Body of pancreas (tissue), 4 donors: ENCODE data around the gene SYT15. TPM values are rescaled to one million over a fixed set of nuclear protein-coding genes. Genes with fewer than 3 reads are reported as not detected.
A peak's percentile ranks its signal among the peaks of the same experiment; 100 is the strongest.
"Not testable (repeated sequence)": the region's sequence is repeated elsewhere in the genome, so short reads cannot be mapped to it uniquely, and the experiment has no call there.

Experiments
- ATAC-seq: fragments of 150-250 bp; one replicate; pipeline ENCODE4 v1.9.1; 2016
- DNase-seq, 4 donors: peaks; one replicate each; pipeline ENCODE4 v3.0.0-alpha.2; 2019
- H3K27ac ChIP-seq, 4 donors: fragments of 200-600 bp; sonication (generic); 1 replicate in 3 of 4; 2 replicates in 1 of 4; pipeline versions ENCODE4 v1.5.1 to v1.6.1; 2016 to 2019; ENCODE audit warnings: mild to moderate bottlenecking in 1 of 4, mixed read lengths in 1 of 4, moderate library complexity in 1 of 4
- H3K27me3 ChIP-seq, 2 donors: fragments of 200-600 bp; sonication (generic); one replicate each; pipeline ENCODE4 v1.6.0; 2016; ENCODE audit warnings: mild to moderate bottlenecking in 1 of 2
- H3K36me3 ChIP-seq, 2 donors: fragments of 200-600 bp; sonication (generic); replicated peaks in 1 of 2; 2 replicates each; pipeline ENCODE4 v1.5.1; 2016; ENCODE audit warnings: low read depth in 2 of 2; ENCODE audit not compliant: insufficient read depth in 1 of 2
- H3K4me1 ChIP-seq: fragments of 200-600 bp; sonication (generic); one replicate; pipeline ENCODE4 v1.6.0; 2016
- H3K4me3 ChIP-seq, 2 donors: fragments of 200-600 bp; sonication (generic); 1 replicate in 1 of 2; 2 replicates in 1 of 2; pipeline ENCODE4 v1.5.1; 2016 to 2019
- H3K9me3 ChIP-seq, 3 donors: fragments of 200-600 bp; sonication (generic); 1 replicate in 2 of 3; 2 replicates in 1 of 3; pipeline ENCODE4 v1.5.1; 2016
- WGBS, 2 donors: methylation state at CpG; one replicate each; pipeline ENCODE4 v1.1.5; 2017; 5-methylcytosine and 5-hydroxymethylcytosine counted together
- intact Hi-C: fragments of 100-400 bp; cut with DNase I; formaldehyde crosslinking; loops from one replicate; pipeline ENCODE4 v1.15.1; 2023
- total RNA-seq, 2 donors: library from RNA; depleted of rRNA; stranded (reverse); fragments of >200 nt; gene quantifications; one replicate each; pipeline ENCODE4 v1.1.0, GENCODE V29; 2016

The SYT15 gene
- total RNA-seq, 2 donors from 2014 or later: 3.4 to 6.3 TPM

- H3K4me3 ChIP-seq, H3K36me3 ChIP-seq, ATAC-seq, H3K4me1 ChIP-seq, H3K27ac ChIP-seq, H3K27me3 ChIP-seq, DNase-seq, intact Hi-C loops, H3K9me3 ChIP-seq: not testable (repeated sequence)
- WGBS, 2 donors: no CpG with 5 or more reads among the region's 3 CpGs
Measured at GRCh38 chr10:46616227-46616626, 37.3 kb downstream of the SYT15 start.

GRCh38 chr10:46617134-46617533, 38.2 kb downstream of the SYT15 start:
- H3K36me3 ChIP-seq, H3K4me1 ChIP-seq, intact Hi-C loops, H3K27me3 ChIP-seq, ATAC-seq, DNase-seq, H3K27ac ChIP-seq, H3K4me3 ChIP-seq, H3K9me3 ChIP-seq: not testable (repeated sequence)
- 78 to 86% methylated on average over 3 to 4 of the region's 4 CpGs for WGBS, 2 donors

GRCh38 chr10:46617913-46618312, 39.0 kb downstream of the SYT15 start:
- H3K9me3 ChIP-seq, H3K27ac ChIP-seq, H3K4me1 ChIP-seq, H3K36me3 ChIP-seq, intact Hi-C loops, ATAC-seq, H3K4me3 ChIP-seq, H3K27me3 ChIP-seq, DNase-seq: not testable (repeated sequence)
- WGBS, 2 donors: 86 to 93% methylated on average over 2 to 3 of the region's 3 CpGs

DNA sequence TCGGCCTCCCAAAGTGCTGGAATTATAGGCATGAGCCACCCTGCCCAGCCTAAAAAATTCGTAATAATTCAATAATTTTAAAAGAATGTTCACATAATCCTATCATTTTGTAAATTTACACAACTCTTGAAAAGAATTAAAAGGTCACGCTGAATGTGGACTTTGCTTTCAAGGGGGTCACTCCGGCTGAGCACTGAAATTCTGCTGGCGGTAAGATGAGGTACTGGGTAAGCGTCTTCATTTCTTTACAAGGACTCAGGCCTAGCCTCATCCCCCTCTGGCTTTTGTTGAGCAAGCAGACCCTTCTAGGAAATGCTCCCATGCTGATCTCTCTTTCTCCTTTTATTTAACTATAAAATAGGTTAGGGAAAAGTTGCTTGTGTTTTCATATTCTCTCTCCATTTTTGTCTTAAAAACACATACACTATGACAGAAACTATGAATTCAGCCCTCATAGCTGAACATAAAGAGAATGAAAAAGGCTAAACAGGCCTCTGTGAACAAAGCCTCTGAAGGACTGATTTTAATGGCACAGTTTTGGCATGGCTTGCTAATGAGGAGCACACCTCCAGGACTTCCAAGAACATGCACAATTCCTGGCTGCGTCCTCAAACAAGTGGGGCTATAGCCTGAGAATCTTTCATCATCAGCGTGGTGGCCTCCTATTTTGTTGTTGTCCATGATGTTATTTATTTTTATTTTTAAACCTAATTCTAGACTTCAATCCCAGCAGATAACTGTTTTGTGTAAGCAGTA, 45.1 kb downstream of the SYT15 start:
- H3K9me3 ChIP-seq, DNase-seq, H3K27me3 ChIP-seq, ATAC-seq, H3K36me3 ChIP-seq, H3K4me1 ChIP-seq, intact Hi-C loops, H3K4me3 ChIP-seq, H3K27ac ChIP-seq: not testable (repeated sequence)
- 46% methylated on average over 4 of the region's 8 CpGs; no CpG with 5 or more reads in 1 of the 2 donors for WGBS, 2 donors

DNA sequence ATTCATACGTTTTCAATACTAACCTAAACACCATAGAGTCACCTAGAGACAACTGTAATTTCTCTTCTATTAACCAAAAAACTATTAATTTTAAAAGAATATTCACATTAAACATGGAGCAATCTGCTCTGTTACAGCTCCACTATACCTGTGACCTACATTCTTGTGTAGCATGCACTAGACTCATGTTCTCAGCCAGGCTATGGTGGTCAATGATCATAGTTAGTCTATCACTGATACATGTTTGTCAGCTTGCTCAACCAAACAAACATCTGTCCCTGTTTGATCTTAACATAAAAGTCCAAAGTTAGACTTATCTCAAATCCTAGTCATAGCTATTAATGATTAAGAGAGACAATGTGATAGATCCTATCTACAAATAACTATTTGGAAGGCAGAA, 50.9 kb downstream of the SYT15 start:
- H3K9me3 ChIP-seq, DNase-seq, H3K36me3 ChIP-seq, H3K27ac ChIP-seq, ATAC-seq, H3K27me3 ChIP-seq, intact Hi-C loops, H3K4me3 ChIP-seq, H3K4me1 ChIP-seq: not testable (repeated sequence)
- no CpG with 5 or more reads among the region's 1 CpG for WGBS, 2 donors

DNA sequence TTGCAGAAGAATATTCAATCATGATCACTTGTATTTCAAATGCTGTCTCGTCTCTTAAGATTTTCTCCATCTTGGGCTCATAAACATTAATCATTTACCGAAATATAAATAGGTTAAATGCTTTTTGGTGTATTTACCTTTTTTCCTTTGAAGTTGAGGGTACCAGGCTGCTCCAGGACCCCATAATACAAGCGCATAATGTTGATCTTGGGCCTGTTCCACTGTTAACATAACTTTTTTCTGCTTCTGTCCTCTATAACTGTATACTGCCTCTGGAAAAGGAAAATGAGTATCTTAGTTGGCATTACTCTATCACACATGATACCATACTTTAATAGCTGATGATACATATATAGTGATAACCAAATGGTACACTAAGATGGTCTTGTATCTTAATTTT, 51.9 kb downstream of the SYT15 start:
- no CpG with 5 or more reads among the region's 3 CpGs for WGBS, 2 donors
- DNase-seq, H3K4me3 ChIP-seq, H3K36me3 ChIP-seq, H3K27ac ChIP-seq, ATAC-seq, H3K4me1 ChIP-seq, H3K27me3 ChIP-seq, H3K9me3 ChIP-seq, intact Hi-C loops: not testable (repeated sequence)

GRCh38 chr10:46631683-46632082, 52.8 kb downstream of the SYT15 start:
- H3K9me3 ChIP-seq, intact Hi-C loops, H3K27me3 ChIP-seq, DNase-seq, H3K4me3 ChIP-seq, H3K27ac ChIP-seq, H3K36me3 ChIP-seq, ATAC-seq, H3K4me1 ChIP-seq: not testable (repeated sequence)
- WGBS, 2 donors: no CpG with 5 or more reads among the region's 3 CpGs

DNA sequence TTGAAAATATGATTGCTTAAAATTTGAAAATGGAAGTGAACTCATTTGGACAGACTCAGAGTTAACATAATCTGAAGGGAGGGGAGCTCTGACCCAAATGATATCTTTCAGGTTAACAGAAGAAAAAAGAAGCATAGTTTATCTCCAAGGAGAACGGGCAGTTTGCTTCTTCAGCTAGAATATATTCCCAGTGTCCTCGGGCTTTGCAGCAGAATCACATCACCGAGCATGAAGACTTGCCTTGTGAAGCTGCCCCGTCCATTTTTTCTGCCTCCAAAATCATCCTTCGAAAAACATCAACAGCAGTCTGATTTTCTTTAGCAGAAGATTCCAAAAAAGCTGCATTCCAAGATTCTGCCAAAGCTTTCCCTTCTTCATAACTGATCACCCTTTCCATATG, 55.8 kb downstream of the SYT15 start:
- H3K27ac ChIP-seq, H3K36me3 ChIP-seq, H3K27me3 ChIP-seq, H3K9me3 ChIP-seq, intact Hi-C loops, H3K4me3 ChIP-seq, H3K4me1 ChIP-seq, DNase-seq: not testable (repeated sequence)
- ATAC-seq: peak; percentile 7
- 14 to 32% methylated on average over 5 of the region's 5 CpGs for WGBS, 2 donors

DNA sequence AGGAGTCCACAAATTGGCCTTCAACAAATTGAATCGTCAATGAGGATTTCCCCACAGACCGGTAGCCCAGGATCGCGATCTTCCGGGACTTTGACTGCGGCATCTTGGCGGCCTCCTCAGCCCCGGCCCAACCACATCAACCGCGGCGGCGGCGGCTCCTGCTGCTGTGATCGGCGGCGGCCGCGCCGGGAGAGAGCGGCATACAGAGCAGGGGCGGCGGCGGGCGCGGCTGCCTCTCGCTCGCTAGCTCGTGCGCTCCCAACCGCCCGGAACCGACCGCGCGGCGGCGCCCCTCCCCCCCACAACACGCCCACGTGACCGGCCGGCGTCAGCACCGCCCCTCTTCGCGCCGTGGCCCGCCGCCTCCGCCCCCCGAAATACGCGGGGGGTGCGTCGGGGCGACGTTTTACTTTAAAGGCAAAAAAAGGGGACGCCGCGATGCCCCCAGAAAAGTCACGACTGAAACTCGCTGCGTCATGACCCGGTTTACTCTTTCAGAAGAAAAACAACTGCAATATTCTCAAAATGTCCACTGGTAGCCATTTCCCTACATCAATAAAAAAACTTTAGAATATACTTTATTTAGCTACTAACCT, 56.5 kb downstream of the SYT15 start:
- WGBS, 2 donors: 0% methylated on average over 3 to 7 of the region's 63 CpGs
- H3K27ac ChIP-seq: peak overlapping the region in 3 of 4 donors; percentile 55 to 75 (median 66)
- H3K36me3 ChIP-seq, H3K4me3 ChIP-seq, H3K9me3 ChIP-seq, H3K27me3 ChIP-seq, H3K4me1 ChIP-seq, DNase-seq, intact Hi-C loops: not testable (repeated sequence)
- peak; percentile 90 for ATAC-seq

GRCh38 chr10:46640005-46640404, 61.1 kb downstream of the SYT15 start:
- ATAC-seq, H3K4me3 ChIP-seq, H3K27me3 ChIP-seq, H3K4me1 ChIP-seq, H3K36me3 ChIP-seq, H3K27ac ChIP-seq, H3K9me3 ChIP-seq, intact Hi-C loops, DNase-seq: not testable (repeated sequence)
